Esophagus squamous epithelium (tissue), 4 donors: ENCODE results near the gene ADGRG1.

Experiments used
- CTCF ChIP-seq, 6 experiments: fragments of 450-650 bp in 4 of 6; fragments of 200-600 bp in 2 of 6; sonication (generic) in 2 of 6; IDR thresholded peaks; one replicate each; pipeline ENCODE4 v1.5.1; 2016 to 2019; ENCODE audit warnings: antibody characterized with exemption in 6 of 6, mild to moderate bottlenecking in 4 of 6, moderate library complexity in 4 of 6
- POLR2A ChIP-seq, 4 donors: fragments of 450-650 bp; IDR thresholded peaks; one replicate each; pipeline ENCODE4 v1.6.1; 2017; ENCODE audit warnings: antibody characterized with exemption in 4 of 4, mild to moderate bottlenecking in 4 of 4, moderate library complexity in 3 of 4

GRCh38 chr16:57699481-57699880 is 71.1 kb downstream of the ADGRG1 start:
- TF ChIP-seq CTCF (IDR thresholded peaks at IDR 0.05) (no peak), POLR2A (IDR thresholded peaks at IDR 0.05) (no peak)
